K562 (cell line): Measurements from ENCODE around the gene CCR8. TPM values are rescaled to one million over a fixed set of nuclear protein-coding genes. Genes with fewer than 3 reads are reported as not detected.

Experiments
- ATAC-seq: fragments of 200-7000 bp; cut with Tn5 transposase; 3 replicates; pipeline ENCODE4 v1.9.1; 2020; ENCODE audit warnings: moderate library complexity
- BruUV-seq: library from RNA; stranded (reverse); fragments of 400-500 nt; replicated peaks from 2 replicates; lab custom pipeline; 2021; lab: Mats Ljungman, UMichigan
- CTCF ChIA-PET: fragments of 300-600 bp; formaldehyde crosslinking; extraction: SDS; loops from one replicate; lab custom pipeline; 2021; ENCODE audit warnings: low intra/inter-chr PET ratio; lab: Yijun Ruan, JAX
- POLR2A ChIA-PET: fragments of 300-600, 350-650 bp; sonication (Branson Sonifier 250); formaldehyde crosslinking; extraction: SDS; loops from one replicate; lab custom pipeline; 2021; ENCODE audit warnings: antibody characterized with exemption, inconsistent platforms; lab: Yijun Ruan, JAX
- DNase-seq, 4 experiments: peaks; one replicate each; pipeline versions ENCODE4 v3.0.0 to v3.0.0-alpha.2; 2011 to 2018; ENCODE audit warnings: low spot score in 3 of 4, mixed read lengths in 3 of 4; ENCODE audit errors: extremely low read depth in 1 of 4
- FAIRE-seq: peaks from 2 replicates; lab custom pipeline; 2011; peaks lifted over from hg19 to GRCh38; lab: Jason Lieb, UNC
- H2AFZ ChIP-seq: 2 replicates; pipeline ENCODE4 v1.6.0; 2011; ENCODE audit warnings: low read depth, low read length, control low read depth, inconsistent platforms
- H3K27ac ChIP-seq: fragments of 200-600 bp; 3 replicates; pipeline ENCODE4 v1.8.0; 2011; ENCODE audit warnings: low read depth, mild to moderate bottlenecking, control low read depth, inconsistent platforms, low read length, moderate library complexity, mixed read lengths; ENCODE audit errors: extremely low read depth
- H3K27me3 ChIP-seq, 2 experiments: fragments of 300-600 bp in 1 of 2; 2 replicates in 1 of 2; 3 replicates in 1 of 2; pipeline versions ENCODE4 v1.6.0 to v1.8.0; 2011; ENCODE audit warnings: inconsistent platforms in 2 of 2, low read length in 2 of 2, mild to moderate bottlenecking in 1 of 2, mixed read lengths in 1 of 2, moderate library complexity in 1 of 2; ENCODE audit not compliant: control insufficient read depth in 2 of 2, insufficient read depth in 2 of 2
- H3K36me3 ChIP-seq: fragments of 300-600 bp; 3 replicates; pipeline ENCODE4 v1.8.0; 2011; ENCODE audit warnings: mild to moderate bottlenecking, low read length, inconsistent platforms; ENCODE audit not compliant: control insufficient read depth, insufficient read depth
- H3K4me1 ChIP-seq, 2 experiments: fragments of 200-600 bp in 1 of 2; replicated peaks in 1 of 2; 2 replicates in 1 of 2; 3 replicates in 1 of 2; pipeline versions ENCODE4 v1.5.1 to v1.8.0; 2011; ENCODE audit warnings: inconsistent platforms in 2 of 2, low read length in 2 of 2, mild to moderate bottlenecking in 1 of 2, mixed read lengths in 1 of 2, moderate library complexity in 1 of 2; ENCODE audit not compliant: control insufficient read depth in 2 of 2, insufficient read depth in 2 of 2
- H3K4me2 ChIP-seq: 2 replicates; pipeline ENCODE4 v1.6.1; 2011; ENCODE audit warnings: low read length, control low read depth, inconsistent platforms, mixed read lengths; ENCODE audit not compliant: insufficient read depth
- H3K4me3 ChIP-seq: fragments of 200-600 bp; sonication (generic), shearing (Covaris generic); 2 replicates; pipeline ENCODE4 v1.5.1; 2016; ENCODE audit warnings: control low read depth, inconsistent platforms
- H3K79me2 ChIP-seq: fragments of 200-600 bp; 3 replicates; pipeline ENCODE4 v1.8.0; 2011; ENCODE audit warnings: low read length, inconsistent platforms; ENCODE audit not compliant: control insufficient read depth, insufficient read depth
- H3K9ac ChIP-seq, 2 experiments: 2 replicates each; pipeline versions ENCODE4 v1.6.0 to v1.6.1; 2011; ENCODE audit warnings: low read depth in 2 of 2, low read length in 2 of 2, control low read depth in 1 of 2, inconsistent platforms in 1 of 2, mild to moderate bottlenecking in 1 of 2, mixed read lengths in 1 of 2; ENCODE audit not compliant: insufficient read depth in 1 of 2
- H3K9me1 ChIP-seq: one replicate; pipeline ENCODE4 v1.6.0; 2011; ENCODE audit warnings: inconsistent platforms, mild to moderate bottlenecking, low read length, moderate library complexity; ENCODE audit not compliant: control insufficient read depth, insufficient read depth
- H3K9me3 ChIP-seq: replicated peaks from 2 replicates; pipeline ENCODE4 v1.5.1; 2011; ENCODE audit warnings: low read depth, low read length, inconsistent platforms; ENCODE audit not compliant: control insufficient read depth, insufficient read depth
- H4K20me1 ChIP-seq: replicated peaks from 2 replicates; pipeline ENCODE4 v1.6.1; 2011; ENCODE audit warnings: low read length, inconsistent platforms, mixed read lengths; ENCODE audit not compliant: control insufficient read depth, insufficient read depth
- CSDE1 ChIP-seq, 2 experiments: fragments of 450-650 bp; IDR thresholded peaks; 2 replicates each; pipeline ENCODE4 v1.6.1; 2016; ENCODE audit warnings: mild to moderate bottlenecking in 1 of 2
- E2F8 ChIP-seq: fragments of 450-650 bp; IDR thresholded peaks from 2 replicates; pipeline ENCODE4 v1.7.1; 2018; ENCODE audit warnings: mild to moderate bottlenecking, low read depth; ENCODE audit not compliant: partially characterized antibody
- RBM25 ChIP-seq: fragments of 200-400 bp; formaldehyde crosslinking; IDR thresholded peaks from 2 replicates; pipeline ENCODE4 v1.6.1; 2018; ENCODE audit warnings: low read length, low read depth, moderate library complexity; ENCODE audit not compliant: severe bottlenecking
- WHSC1 ChIP-seq: IDR thresholded peaks from one replicate; pipeline ENCODE4 v1.6.1; 2012; ENCODE audit warnings: low read length, control low read depth, inconsistent platforms
- ZBTB17 ChIP-seq: fragments of 450-650 bp; formaldehyde crosslinking; IDR thresholded peaks from 2 replicates; pipeline ENCODE4 v1.4.0; 2020; ENCODE audit warnings: mild to moderate bottlenecking
- ZNF134 ChIP-seq: fragments of 250-450 bp; sonication (Bioruptor Pico); conservative IDR thresholded peaks from 2 replicates; pipeline ENCODE4 v1.4.0; 2020
- ZNF384 ChIP-seq: IDR thresholded peaks from 2 replicates; pipeline ENCODE4 v1.6.1; 2012; ENCODE audit warnings: low read depth, low read length, improper control_type of control experiment
- ZNF584 ChIP-seq: fragments of 200-800 bp; sonication (Bioruptor generic); IDR thresholded peaks from 2 replicates; pipeline ENCODE4 v1.6.1; 2016; ENCODE audit warnings: low read depth, mild to moderate bottlenecking, missing genetic modification characterization, missing compliant biosample characterization
- WGBS: fragments of 100-300 bp; shearing (Covaris generic); methylation state at CpG from one replicate; pipeline ENCODE4 v1.1.6; 2016; ENCODE audit warnings: low coverage, mixed read lengths; ENCODE audit not compliant: insufficient coverage; ENCODE audit errors: missing lambda C conversion rate; 5-methylcytosine and 5-hydroxymethylcytosine counted together
- in situ Hi-C: fragments of 300-500 bp; cut with MboI; formaldehyde crosslinking; loops from 4 replicates; pipeline ENCODE4 v1.15.0; 2018; ENCODE audit warnings: inconsistent platforms, mixed read lengths
- intact Hi-C: fragments of 100-400 bp; cut with micrococcal nuclease; formaldehyde crosslinking; loops from 2 replicates; pipeline ENCODE4 v1.14.2; 2022
- polyA plus RNA-seq, 8 experiments: library from polyadenylated mRNA; depleted of rRNA in 4 of 8; stranded (reverse) in 5 of 8; unstranded in 3 of 8; fragments of >200 nt; fragmentation: Nextera tagmentation in 2 of 8; fragmentation: Illumina TruSeq in 1 of 8; extraction: Ambion mirVana in 2 of 8; extraction: Trizol in 1 of 8; gene quantifications; 2 replicates each; pipeline versions ENCODE4 v1.2.1 to v1.2.3, GENCODE V29; 2011 to 2014; ENCODE audit warnings: inconsistent platforms in 1 of 8, missing spikeins in 1 of 8
- total RNA-seq, 7 experiments: library from RNA; depleted of rRNA in 6 of 7; stranded (reverse); fragments of >200 nt in 6 of 7; fragmentation: Illumina TruSeq in 2 of 7; extraction: Trizol in 2 of 7; gene quantifications; 2 replicates each; pipeline versions ENCODE4 v1.2.1 to v1.2.3, GENCODE V29; 2011 to 2021; ENCODE audit warnings: low replicate concordance in 1 of 7

CCR8 gene
- total and polyA plus RNA-seq, 9 of the 15 experiments (the other 6 are each of a cell fraction or from before 2014, with no cell fraction given), result not detected

- no peak overlapping the region for H3K4me3 ChIP-seq
- H3K79me2 ChIP-seq, result no peaks in the 10 kb centered on the region
- no peak overlapping the region for H3K9ac ChIP-seq
- WGBS, result 4% methylated on average over 3 of the region's 3 CpGs
- in situ Hi-C loops (no loop called here), intact Hi-C loops (no loop called here)
- no peak overlapping the region for H3K27ac ChIP-seq
- TF ChIP-seq ZNF384, result peak; percentile 61
- TF ChIP-seq RBM25, result no peak
- H3K9me3 ChIP-seq, result no peaks in the 10 kb centered on the region
- ChIA-PET POLR2A (interaction anchor here (0.6 kb wide), 1 partner anchor 225 kb away, joined by 5 read pairs; no protein-coding TSS in a partner anchor), CTCF (interaction anchor here (0.7 kb wide), 1 partner anchor 15 kb away, joined by 3 read pairs; no protein-coding TSS in a partner anchor)
- no peaks in the 10 kb centered on the region for H3K36me3 ChIP-seq
- no peaks in the 10 kb centered on the region for H3K9me1 ChIP-seq
- H2AFZ ChIP-seq, result no peak overlapping the region
- H3K4me2 ChIP-seq, result no peak overlapping the region
- ATAC-seq, result no peak
- no TSS peak for BruUV-seq
- no peak for FAIRE-seq
- DNase-seq, result no peak
- H4K20me1 ChIP-seq, result no peaks in the 10 kb centered on the region
- H3K4me1 ChIP-seq, result peaks cover 0 to 17% of the 10 kb centered on the region in 2 experiments; a peak in 2 of 5 replicates
- H3K27me3 ChIP-seq, result peaks cover 0 to 13% of the 10 kb centered on the region in 2 experiments; a peak in 4 of 5 replicates
These were observed 28.8 kb downstream of the CCR8 start for GRCh38 chr3:39358333-39358732.

DNA sequence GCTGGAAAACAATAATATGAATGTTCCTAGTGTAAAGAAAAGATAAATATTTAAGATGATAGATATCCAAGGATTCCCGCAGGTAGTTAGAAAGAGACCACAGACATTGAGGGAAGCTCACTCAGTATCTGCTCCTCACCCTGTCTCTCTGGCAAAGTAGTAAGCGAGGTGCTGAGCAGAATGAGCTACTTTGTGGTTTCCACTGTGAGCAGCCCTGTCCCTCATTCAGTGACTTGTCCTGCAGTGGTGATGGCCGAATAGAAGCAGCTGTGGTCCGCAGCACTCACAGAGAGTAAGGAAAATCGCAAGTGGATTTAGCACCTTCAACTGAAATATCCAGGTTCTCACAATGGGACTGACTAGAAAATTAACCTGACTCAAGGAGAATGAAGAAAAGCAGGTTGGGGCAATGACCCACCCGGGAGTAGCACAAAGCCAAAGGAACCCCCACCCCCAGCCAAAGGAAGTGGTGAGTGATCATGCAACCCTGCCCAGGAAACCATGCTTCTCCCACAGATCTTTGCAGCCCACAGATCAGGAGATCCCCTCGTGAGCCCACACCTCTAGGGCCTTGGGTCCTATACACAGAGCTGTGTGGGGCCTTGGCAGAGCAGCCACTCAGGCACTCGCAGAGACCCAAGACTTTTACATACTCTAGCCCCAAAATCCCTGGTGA is 31.9 kb downstream of the CCR8 start:
- in situ Hi-C loops, result no loop called here
- H3K27ac ChIP-seq, result no peak overlapping the region
- H4K20me1 ChIP-seq, result no peaks in the 10 kb centered on the region
- no peaks in the 10 kb centered on the region for H3K36me3 ChIP-seq
- H3K9me3 ChIP-seq, result no peaks in the 10 kb centered on the region
- intact Hi-C loops, result no loop called here
- CTCF ChIA-PET, result no interaction called here
- no TSS peak for BruUV-seq
- POLR2A ChIA-PET, result interaction anchor here (0.6 to 1.1 kb wide), 3 partner anchors 12 to 624 kb away, joined by 3 to 4 read pairs (median 3); no protein-coding TSS in a partner anchor
- FAIRE-seq, result no peak
- H2AFZ ChIP-seq, result 0 out of 2 replicates have a peak overlapping the region, but pooled peaks have one; percentile 5
- no peak overlapping the region for H3K9ac ChIP-seq
- H3K4me1 ChIP-seq, result peaks cover 0 to 11% of the 10 kb centered on the region in 2 experiments; a peak in 2 of 5 replicates
- H3K4me3 ChIP-seq, result no peak overlapping the region
- no peaks in the 10 kb centered on the region for H3K79me2 ChIP-seq
- WGBS, result 5% methylated on average over 8 of the region's 8 CpGs
- peaks cover 0 to 13% of the 10 kb centered on the region in 2 experiments for H3K27me3 ChIP-seq
- ATAC-seq, result peak; percentile 45; the same call in 2 of the 3 replicates
- no peaks in the 10 kb centered on the region for H3K9me1 ChIP-seq
- no peak overlapping the region for H3K4me2 ChIP-seq
- DNase-seq, result no peak
- TF ChIP-seq WHSC1 (no peak), ZNF134 (CRISPR knock-in tag) (no peak), ZBTB17 (CRISPR knock-in tag) (peak; percentile 60; the same call in 1 of the 2 replicates), E2F8 (no peak), ZNF584 (CRISPR knock-in tag) (0 out of 2 replicates have a peak, but pooled peaks have one; percentile 2), CSDE1 (IDR thresholded peaks at IDR 0.05) (no peak)
